ENCODE results near the gene TRIP10.

Gene TRIP10

GRCh38 chr19:6728346-6728745 lies 11.1 kb upstream of the TRIP10 start:
- no peak for DNase-seq

- no peak for DNase-seq
These were observed 9.8 kb upstream of the TRIP10 start for GRCh38 chr19:6729573-6730152.

GRCh38 chr19:6730153-6730804 lies 9.2 kb upstream of the TRIP10 start:
- DNase-seq = peak; percentile 72

GRCh38 chr19:6730941-6731670 lies 8.4 kb upstream of the TRIP10 start:
- DNase-seq = no peak

- no peak for DNase-seq
These were observed 7.7 kb upstream of the TRIP10 start for GRCh38 chr19:6731822-6732221.

GRCh38 chr19:6732803-6733337 lies 6.6 kb upstream of the TRIP10 start:
- no peak for DNase-seq

GRCh38 chr19:6733338-6734095 lies 6.0 kb upstream of the TRIP10 start:
- peak; percentile 40 for DNase-seq

GRCh38 chr19:6734096-6734696 lies 5.3 kb upstream of the TRIP10 start:
- no peak for DNase-seq

- no peak for DNase-seq
These were observed 4.1 kb upstream of the TRIP10 start for GRCh38 chr19:6735181-6735911.

- DNase-seq = peak; percentile 76
These were observed 3.1 kb upstream of the TRIP10 start for GRCh38 chr19:6736169-6736916.

- no peak for DNase-seq
These were observed 2.6 kb upstream of the TRIP10 start for GRCh38 chr19:6736917-6737283.

GRCh38 chr19:6737284-6737872 lies 2.1 kb upstream of the TRIP10 start, which contains the start of gene GPR108:
Gene GPR108 (minus strand): TSS chr19:6737580. CDS start chr19:6737576, 4 bp downstream.
- DNase-seq = peak; percentile 99

- DNase-seq = peak; percentile 86
These were observed 1.4 kb upstream of the TRIP10 start for GRCh38 chr19:6737873-6738786.

GRCh38 chr19:6738787-6739389 lies 592 bp upstream of the TRIP10 start:
- DNase-seq = peak; percentile 45

- peak; percentile 48 for DNase-seq
These were observed 556 bp downstream of the TRIP10 start for GRCh38 chr19:6739883-6740588.

GRCh38 chr19:6740589-6741343 lies 1.3 kb downstream of the TRIP10 start:
- DNase-seq = peak; percentile 36

GRCh38 chr19:6743066-6743465 lies 3.6 kb downstream of the TRIP10 start:
- DNase-seq = no peak
